Measurements from ENCODE around the gene PBXIP1.

DNA sequence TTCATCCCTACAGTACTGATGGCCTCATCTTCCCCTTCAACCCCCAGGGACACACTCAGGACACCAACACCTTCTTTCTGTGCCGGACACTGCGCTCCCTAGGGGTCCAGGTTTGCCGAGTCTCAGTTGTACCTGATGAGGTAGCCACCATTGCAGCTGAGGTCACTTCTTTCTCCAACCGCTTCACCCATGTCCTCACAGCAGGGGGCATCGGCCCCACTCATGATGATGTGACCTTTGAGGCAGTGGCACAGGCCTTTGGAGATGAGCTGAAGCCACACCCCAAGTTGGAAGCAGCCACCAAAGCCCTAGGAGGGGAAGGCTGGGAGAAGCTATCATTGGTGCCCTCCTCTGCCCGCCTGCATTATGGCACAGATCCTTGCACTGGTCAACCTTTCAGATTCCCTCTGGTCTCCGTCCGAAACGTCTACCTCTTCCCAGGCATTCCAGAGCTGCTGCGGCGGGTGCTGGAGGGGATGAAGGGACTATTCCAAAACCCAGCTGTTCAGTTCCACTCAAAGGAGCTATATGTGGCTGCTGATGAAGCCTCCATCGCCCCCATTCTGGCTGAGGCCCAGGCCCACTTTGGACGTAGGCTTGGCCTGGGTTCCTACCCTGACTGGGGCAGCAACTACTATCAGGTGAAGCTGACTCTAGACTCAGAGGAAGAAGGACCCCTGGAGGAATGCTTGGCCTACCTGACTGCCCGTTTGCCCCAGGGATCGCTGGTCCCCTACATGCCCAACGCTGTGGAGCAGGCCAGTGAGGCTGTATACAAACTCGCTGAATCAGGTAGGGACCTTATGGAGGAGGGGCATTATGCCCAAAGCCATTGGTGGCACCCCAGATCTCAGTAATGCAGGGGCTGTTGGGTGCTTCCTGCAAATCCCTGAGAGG lies 32.4 kb upstream of the PBXIP1 start:
- no peak for TF ChIP-seq EZH2phosphoT487 (IDR thresholded peaks at IDR 0.05; ENCODE audit: insufficient read depth, low read depth)
- TF ChIP-seq EZH2 (IDR thresholded peaks at IDR 0.05; ENCODE audit: insufficient read depth, poor library complexity, severe bottlenecking) = no peak

Measured in GM23248 (cell line).